ENCODE data around the gene DNAH5.
"Not testable (repeated sequence)": the region's sequence is repeated elsewhere in the genome, so short reads cannot be mapped to it uniquely, and the experiment has no call there.

The DNAH5 gene

DNA sequence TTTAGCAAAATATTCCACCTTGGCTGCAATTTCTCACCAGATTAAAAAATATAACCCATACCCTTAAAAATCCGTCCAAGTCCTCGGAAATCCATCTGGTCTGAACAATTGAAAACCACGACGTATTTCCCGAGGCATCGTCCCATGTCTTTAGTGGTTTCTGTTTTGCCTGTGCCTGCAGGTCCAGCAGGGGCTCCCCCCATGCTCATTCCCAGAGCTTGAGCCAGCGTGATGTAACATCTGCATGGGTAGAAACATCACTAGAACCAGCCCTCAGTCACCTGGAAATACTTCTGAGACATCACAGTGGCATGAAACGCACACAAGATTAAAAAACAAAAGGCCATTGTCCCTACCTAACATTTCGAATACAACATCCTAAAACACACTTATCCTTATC lies 114.0 kb downstream of the DNAH5 start:
- DNase-seq (ENCODE audit: low read depth): no peak

GRCh38 chr5:13821366-13821765 lies 123.1 kb downstream of the DNAH5 start:
- DNase-seq (ENCODE audit: low read depth): no peak

DNA sequence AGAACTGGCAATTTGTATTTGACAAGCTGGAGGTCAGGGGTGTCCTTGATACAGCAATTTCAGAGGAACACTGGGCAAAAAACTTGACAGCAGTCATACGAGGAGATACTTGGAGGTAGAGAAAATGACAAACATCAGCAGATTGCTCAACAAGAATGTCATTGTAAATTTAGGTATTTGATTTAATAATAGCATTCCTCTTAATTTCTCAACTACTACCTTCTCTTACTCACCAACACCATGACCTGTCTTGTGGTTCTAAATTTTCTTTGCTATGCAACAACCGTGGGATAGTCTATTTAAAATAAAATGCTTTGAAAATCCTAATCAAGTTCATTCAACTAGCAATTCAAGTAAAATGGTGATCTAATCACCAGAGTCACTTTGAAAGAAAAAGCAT lies 128.4 kb downstream of the DNAH5 start:
- no peak for DNase-seq (ENCODE audit: low read depth)

- no peak for DNase-seq (ENCODE audit: low read depth)
These were observed 130.2 kb downstream of the DNAH5 start for GRCh38 chr5:13814301-13814700.

DNA sequence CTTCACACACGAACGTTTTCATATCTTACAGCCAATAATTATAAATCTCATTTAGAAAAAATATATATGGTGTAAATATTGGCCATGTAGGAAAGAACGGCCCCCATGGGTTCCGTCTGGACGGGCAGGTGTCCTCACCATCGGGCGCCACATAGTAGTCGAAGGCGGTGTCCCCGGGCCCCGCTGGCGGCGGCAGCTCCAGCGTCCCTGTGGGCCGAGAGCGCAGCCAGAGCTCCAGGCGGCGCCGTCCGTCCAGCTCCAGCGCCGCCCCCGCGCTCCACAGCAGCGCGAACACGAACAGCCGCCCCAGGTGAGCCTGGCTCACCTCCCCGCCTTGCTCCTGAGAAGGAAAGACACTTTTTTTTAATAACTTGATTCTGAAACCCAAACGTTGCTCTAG lies 134.6 kb downstream of the DNAH5 start:
- no peak for DNase-seq (ENCODE audit: low read depth)

DNA sequence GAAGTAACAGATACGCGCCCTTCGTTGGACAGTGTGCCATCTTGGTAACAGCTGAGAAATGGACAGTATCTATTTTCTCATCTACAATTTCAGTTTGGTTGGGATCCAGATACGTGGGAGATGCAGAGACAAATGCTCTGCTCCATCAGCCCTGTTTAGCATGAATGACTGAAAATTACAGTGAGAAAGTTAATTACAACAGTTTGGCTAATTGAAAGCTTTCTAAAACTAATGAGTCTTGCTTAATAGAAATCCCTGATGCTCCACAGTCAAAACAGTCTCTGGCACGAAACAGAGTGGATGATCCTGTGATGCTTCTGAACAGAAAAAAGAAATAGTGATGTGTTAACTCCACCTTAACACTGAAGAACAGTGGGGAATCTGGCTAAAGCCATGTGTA lies 140.2 kb downstream of the DNAH5 start:
- no peak for DNase-seq (ENCODE audit: low read depth)

DNA sequence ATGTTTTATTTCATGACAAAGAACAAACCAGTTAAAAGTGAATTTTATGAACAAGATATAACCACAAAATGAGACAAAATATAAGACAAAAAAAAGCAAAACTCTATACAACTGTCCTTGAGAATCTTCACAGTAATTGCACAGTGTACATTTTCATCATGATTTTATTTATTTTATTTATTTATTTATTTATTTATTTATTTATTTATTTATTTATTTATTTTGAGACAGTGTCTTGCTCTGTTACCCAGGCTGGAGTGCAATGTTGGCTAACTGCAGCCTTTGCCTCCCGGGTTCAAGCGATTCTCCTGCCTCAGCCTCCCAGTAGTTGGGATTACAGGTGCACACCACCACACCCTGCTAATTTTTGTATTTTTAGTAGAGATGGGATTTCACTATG lies 145.9 kb downstream of the DNAH5 start:
- not testable (repeated sequence) for DNase-seq (ENCODE audit: low read depth)

DNA sequence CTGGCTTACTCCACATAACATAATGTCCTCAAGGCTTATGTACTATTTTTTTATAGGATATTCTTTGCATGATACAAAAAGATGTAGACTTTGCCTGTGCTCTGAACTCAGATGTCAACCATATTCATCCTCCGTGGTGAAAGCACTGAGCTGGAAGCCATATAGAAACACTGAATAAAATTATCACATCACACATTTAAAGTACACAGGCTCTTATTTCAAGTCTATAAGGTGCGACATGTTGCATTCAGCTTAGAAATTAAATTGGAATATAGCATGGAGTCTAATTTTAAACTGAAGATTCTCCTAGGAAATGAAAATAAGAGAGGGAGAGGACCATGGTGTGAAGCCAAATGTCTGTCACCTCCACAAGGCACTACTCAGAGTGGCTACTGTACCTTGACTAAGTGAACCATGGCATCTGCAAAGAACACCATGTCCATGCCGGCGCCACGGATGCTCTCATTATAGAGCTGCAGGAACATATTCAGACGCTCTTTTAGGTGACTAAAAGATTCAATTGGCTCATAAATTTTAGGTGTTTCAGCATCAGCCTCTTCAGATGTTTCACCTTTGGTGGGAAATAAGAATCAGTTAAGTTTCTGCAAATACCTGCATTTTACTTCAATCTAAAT lies 158.6 kb downstream of the DNAH5 start:
- DNase-seq (ENCODE audit: low read depth): no peak

DNA sequence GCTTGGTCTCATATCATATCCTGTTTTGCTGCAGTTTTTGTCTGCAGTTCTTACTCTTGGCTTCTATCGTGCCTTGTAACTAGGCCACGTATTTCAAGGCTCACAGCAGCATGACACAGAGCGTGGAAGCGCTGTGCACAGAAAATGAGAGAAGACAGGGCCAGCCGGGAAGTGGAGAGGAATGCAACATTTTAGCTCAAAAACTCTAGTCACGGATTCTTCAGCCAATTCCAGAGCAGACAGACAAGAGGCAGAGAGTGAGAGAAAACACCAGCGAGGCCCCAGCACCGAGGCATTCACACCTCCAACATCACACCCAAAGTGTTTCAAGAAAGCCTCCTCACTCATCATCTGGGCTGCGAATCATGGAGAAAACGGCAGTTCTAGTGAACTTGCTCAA lies 160.8 kb downstream of the DNAH5 start:
- no peak for DNase-seq (ENCODE audit: low read depth)

- no peak for DNase-seq (ENCODE audit: low read depth)
These were observed 164.4 kb downstream of the DNAH5 start for GRCh38 chr5:13780081-13780480.

DNA sequence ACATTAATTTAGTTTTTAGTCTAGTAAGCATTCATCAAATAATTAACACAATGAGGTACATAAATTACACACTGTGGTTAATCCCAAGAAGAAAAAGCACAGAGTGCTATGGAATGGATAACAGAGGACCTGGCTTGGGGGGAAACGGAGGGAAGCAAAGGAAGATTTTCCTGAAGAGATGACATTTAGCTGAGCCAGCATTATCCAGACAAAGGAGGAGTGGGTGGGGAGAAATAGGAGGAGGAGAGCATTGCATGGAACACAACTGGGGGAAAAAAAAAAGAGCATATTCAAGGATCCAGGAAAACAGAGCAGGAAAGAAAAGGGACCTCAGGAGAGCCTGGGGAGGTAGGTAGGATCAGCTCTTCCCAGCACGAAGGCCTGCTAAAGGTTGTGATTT lies 170.8 kb downstream of the DNAH5 start:
- no peak for DNase-seq (ENCODE audit: low read depth)

- no peak for DNase-seq (ENCODE audit: low read depth)
These were observed 173.4 kb downstream of the DNAH5 start for GRCh38 chr5:13771011-13771571.

- DNase-seq (ENCODE audit: low read depth): no peak
These were observed 178.3 kb downstream of the DNAH5 start for GRCh38 chr5:13766236-13766635.

DNA sequence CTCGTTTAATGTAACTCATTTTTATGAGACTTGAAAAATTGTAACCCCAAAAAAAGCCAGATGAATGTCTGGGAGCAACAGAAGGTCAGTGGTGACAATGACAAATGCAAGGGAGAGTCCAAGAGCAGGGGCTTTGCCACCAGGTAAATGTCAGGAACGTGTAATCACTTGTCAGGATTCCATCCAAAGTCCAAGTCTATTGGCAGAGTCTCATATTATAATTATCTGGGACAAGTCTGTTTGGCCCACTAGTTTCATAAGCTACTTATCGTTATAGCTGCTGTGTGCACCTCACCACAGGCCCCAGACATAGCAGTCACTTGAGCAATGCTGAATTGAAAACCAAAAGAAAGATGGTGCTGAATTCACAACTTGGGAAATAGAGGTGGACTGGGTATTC lies 180.8 kb downstream of the DNAH5 start:
- DNase-seq (ENCODE audit: low read depth): no peak

DNA sequence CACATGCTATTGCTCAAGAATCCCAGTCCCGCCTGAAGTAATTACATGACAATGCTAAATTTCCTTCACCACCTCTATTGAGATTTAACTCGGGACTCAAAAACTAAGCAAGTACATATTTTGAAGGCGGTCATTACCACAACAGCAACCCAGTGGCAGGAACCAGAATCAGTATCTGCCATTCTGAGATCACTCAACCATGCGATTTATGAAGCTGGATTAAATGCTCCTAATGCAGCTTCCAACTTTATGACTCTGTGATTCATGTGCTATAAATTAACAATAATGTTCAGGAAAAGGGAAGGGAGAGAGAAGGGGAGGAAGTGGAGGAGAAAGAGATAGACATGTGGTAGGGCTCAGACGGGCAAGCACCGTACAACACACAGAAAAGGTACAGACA lies 194.7 kb downstream of the DNAH5 start:
- DNase-seq (ENCODE audit: low read depth): no peak

DNA sequence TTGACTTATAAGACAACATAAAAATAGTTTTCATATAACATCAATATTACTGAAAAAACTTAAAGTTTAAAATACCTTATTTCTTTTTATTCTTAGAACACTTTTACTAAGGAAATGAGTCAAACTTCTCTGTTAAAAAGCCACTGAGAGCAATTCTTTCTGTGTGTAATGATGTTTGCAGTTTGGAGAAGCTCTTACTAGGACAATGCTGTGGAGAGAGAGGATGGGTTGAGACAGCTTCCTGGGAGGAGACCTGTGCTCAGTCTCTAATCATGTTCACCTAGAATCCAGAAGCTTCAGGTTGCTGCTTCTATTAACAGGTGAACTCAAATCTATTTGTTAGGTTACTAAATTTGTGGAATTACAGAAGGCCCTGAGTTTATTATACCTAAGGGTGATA lies 198.5 kb downstream of the DNAH5 start:
- DNase-seq (ENCODE audit: low read depth): no peak

DNA sequence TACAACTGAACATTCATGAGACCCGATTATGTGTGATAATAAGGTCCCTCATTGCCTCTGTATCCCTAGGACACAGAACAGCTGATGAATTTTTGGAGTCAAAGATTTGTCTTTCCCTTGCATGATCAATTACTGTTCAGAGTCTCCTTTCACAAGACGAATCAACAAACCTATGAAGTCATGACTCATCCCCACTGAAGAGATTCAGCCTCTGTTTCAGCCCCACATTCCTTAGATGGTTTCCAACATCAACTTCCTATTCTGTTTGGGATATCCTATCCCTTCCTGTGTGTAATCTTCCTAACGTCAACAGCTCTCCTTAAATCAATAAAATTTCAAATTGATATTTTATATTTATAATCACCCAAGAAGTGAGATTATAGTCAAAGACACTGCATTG lies 199.0 kb downstream of the DNAH5 start:
- no peak for DNase-seq (ENCODE audit: low read depth)

DNA sequence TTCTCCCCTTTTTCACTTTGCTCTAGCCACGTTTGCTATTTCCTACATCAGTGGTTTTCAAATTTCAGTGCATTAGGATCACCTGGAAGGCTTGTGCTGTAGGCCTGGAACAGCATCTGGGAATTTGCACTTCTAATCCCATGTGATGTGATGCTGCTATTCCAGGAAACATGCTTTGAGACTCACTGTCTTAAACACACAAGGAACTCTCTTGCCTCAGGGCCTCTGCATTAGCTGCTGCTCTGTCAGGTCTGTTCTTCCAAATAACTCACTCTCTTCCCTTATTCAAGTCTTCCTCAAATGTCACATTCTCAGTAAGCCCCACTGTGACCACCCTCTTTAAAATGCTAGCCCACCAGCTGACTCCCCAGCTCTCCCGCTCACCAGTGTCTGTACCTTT lies 204.0 kb downstream of the DNAH5 start:
- no peak for DNase-seq (ENCODE audit: low read depth)

DNA sequence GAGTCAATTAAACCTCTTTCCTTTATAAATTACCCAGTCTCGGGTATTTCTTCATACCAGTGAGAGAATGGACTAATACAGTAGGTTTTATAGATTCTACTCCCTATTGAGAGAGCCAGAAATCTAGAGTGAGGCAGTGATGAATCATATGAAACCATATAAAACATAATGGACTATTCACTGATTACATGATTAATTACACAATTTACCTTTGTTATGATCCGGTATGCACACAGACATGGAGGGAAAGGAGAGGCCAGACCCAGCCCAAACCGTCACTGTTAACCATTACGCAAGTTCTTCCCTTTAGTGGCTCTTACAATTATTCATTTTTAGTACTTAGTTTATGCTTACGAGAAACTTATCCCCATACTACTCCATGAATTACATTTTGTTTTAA lies 205.0 kb downstream of the DNAH5 start:
- no peak for DNase-seq (ENCODE audit: low read depth)

- DNase-seq (ENCODE audit: low read depth): no peak
These were observed 208.8 kb downstream of the DNAH5 start for GRCh38 chr5:13735691-13736090.

GRCh38 chr5:13731121-13731628 lies 213.3 kb downstream of the DNAH5 start:
- DNase-seq (ENCODE audit: low read depth): no peak

- DNase-seq (ENCODE audit: low read depth): no peak
These were observed 235.6 kb downstream of the DNAH5 start for GRCh38 chr5:13708906-13709305.

DNA sequence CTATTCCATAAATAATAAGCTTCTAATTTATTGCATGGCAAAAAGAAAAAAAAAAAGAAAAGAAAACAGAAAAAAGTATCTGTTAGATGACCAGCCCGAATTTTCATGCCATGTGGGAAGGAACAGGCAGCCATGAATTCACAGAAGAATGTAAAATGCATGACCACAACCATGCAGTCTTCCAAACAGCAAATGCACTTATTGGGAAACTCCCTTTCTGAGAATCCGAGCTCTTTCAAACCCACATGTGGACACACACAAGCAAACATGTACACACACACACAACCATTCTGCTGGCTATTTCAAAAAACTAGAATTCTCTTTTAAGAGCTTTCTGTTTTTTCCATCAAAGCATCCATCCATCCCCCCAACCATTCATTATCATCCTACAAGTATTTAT lies 236.1 kb downstream of the DNAH5 start:
- DNase-seq (ENCODE audit: low read depth): no peak

DNA sequence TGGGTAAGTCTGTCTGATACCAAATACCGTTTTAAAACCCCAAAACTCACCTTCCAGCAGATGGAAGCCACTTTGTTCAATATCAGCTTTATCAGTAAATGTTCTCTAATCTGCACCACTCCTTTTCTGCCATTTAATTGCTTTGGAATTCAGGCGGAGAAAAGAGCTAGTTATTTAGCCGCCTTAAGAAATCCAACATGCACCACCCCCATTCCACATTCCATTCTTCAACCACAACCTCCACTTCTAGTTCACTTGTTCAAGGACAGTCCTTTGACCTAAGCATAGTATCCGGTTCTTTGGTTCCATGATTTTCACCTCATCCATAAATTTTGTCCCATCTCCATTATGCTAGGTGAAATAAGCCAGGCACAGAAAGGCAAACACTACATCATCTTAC lies 240.1 kb downstream of the DNAH5 start:
- DNase-seq (ENCODE audit: low read depth): no peak

All from T follicular helper cell (primary cell).